Measurements from ENCODE around the gene NCAM2.

The NCAM2 gene

DNA sequence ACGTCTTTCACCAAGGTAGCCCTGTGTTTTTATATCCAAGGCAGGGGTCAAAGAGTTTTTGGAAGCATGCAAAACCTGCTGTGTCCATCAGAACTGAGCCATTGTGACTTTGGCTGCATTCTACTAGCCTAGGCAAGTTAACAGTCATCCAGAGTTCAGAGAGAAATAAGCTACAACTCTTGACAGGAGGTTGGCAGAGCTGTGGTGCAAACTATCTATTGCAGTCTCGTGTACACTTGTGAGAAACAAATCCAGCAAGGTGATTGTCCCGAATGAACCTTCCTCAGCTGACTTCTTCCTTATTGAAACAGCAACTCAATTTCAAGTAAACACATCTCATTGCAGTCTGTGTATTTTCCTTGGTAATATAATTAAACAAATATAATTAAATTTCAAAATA, 124.5 kb downstream of the NCAM2 start:
- Histone ChIP-seq H3K9me3 (no peaks in the 10 kb centered on the region), H3K27me3 (no peaks in the 10 kb centered on the region), H3K4me3 (no peak overlapping the region), H3K27ac (no peak overlapping the region), H3K4me1 (no peaks in the 10 kb centered on the region), H3K36me3 (no peaks in the 10 kb centered on the region)
- no peak for DNase-seq
- intact Hi-C loops (cut with DNase I; ENCODE audit: low total_unique reads): no loop called here
- TF ChIP-seq, protein P1, sequence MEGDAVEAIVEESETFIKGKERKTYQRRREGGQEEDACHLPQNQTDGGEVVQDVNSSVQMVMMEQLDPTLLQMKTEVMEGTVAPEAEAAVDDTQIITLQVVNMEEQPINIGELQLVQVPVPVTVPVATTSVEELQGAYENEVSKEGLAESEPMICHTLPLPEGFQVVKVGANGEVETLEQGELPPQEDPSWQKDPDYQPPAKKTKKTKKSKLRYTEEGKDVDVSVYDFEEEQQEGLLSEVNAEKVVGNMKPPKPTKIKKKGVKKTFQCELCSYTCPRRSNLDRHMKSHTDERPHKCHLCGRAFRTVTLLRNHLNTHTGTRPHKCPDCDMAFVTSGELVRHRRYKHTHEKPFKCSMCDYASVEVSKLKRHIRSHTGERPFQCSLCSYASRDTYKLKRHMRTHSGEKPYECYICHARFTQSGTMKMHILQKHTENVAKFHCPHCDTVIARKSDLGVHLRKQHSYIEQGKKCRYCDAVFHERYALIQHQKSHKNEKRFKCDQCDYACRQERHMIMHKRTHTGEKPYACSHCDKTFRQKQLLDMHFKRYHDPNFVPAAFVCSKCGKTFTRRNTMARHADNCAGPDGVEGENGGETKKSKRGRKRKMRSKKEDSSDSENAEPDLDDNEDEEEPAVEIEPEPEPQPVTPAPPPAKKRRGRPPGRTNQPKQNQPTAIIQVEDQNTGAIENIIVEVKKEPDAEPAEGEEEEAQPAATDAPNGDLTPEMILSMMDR (IDR thresholded peaks at IDR 0.05): no peak

DNA sequence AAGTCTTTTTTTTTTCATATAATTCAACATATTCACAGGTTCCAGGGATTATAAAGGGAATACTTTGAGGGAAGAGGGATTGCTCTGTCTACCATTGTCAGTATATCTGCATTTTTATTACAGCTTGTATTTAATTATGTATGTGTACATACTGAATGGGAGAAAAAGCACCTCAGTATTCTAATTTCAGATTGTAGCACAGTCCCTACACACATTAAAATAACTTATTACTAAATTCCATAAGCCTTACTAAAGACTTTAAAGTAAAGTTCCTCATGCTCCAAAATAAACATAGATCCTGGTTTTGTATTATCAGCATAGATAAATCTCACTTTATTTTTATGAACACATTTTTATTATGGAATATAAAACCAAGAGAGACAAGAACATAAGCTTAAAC, 134.2 kb downstream of the NCAM2 start:
- DNase-seq: no peak
- Histone ChIP-seq H3K9me3 (no peaks in the 10 kb centered on the region), H3K4me3 (no peak overlapping the region), H3K27me3 (no peaks in the 10 kb centered on the region), H3K27ac (no peak overlapping the region), H3K36me3 (no peaks in the 10 kb centered on the region), H3K4me1 (no peaks in the 10 kb centered on the region)
- intact Hi-C loops (cut with DNase I; ENCODE audit: low total_unique reads): no loop called here
- TF ChIP-seq, protein P1 (IDR thresholded peaks at IDR 0.05): no peak

DNA sequence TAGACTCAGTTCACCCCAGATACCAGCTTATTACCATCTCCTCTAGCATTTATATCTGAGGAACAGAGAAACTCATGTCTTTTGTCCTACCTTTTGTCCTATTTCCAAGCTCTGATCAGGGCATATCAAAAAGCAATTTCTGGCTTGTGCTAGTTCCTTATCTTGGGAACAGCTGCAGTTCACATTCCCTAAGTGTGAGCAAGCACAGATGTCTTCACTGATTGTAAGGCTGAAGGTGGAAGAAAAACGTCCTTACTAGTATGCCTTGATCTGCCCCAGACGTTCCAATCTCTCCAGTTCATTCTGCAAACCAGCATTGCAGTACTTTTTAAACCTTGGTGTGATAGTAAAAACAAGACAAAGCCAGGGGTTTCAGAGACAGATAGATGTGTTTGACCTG, 139.8 kb downstream of the NCAM2 start:
- Histone ChIP-seq H3K36me3 (no peaks in the 10 kb centered on the region), H3K4me1 (no peaks in the 10 kb centered on the region), H3K27ac (no peak overlapping the region), H3K4me3 (no peak overlapping the region), H3K27me3 (no peaks in the 10 kb centered on the region), H3K9me3 (no peaks in the 10 kb centered on the region)
- intact Hi-C loops (cut with DNase I; ENCODE audit: low total_unique reads): no loop called here
- DNase-seq: no peak
- TF ChIP-seq, protein P1 (IDR thresholded peaks at IDR 0.05): no peak

DNA sequence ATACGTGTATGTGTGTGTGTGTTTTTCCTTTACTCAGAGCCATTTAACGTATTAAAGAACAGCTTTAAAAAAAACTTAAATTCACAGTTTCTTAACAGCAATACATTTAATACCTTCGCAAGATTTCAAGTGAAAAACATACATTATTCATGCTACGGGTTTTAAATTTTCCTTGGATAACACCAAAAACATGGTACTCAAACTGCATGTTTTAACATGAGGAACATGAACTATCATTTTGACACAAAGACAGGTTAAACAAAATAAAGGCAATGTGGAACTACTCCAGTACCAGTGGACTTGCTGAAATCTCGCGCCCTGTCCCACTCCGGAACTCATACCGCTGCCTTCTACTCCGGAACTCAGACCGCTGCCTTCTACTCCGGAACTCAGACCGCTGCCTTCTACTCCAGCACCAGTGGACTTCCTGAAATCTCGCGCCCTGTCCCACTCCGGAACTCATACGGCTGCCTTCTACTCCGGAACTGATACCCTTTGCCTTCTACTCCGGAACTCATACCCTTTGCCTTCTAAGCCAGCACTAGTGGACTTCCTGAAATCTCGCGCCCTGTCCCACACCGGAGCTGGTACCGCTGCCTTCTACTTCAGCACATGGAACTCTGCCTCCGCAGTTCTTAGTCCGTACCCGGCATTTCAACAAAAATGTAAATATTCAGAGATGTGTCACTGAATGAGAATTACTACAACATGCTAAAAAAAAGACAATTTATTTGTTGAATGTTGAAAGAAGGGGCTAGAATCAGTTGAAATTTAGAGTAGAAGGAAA, 148.6 kb downstream of the NCAM2 start:
- no peak overlapping the region for H3K27ac ChIP-seq
- intact Hi-C loops (cut with DNase I; ENCODE audit: low total_unique reads): no loop called here
- TF ChIP-seq, protein P1 (IDR thresholded peaks at IDR 0.05): no peak
- no peaks in the 10 kb centered on the region for H3K4me1 ChIP-seq
- no peak for DNase-seq
- H3K36me3 ChIP-seq: no peaks in the 10 kb centered on the region
- H3K27me3 ChIP-seq: no peaks in the 10 kb centered on the region
- no peak overlapping the region for H3K4me3 ChIP-seq
- H3K9me3 ChIP-seq: no peaks in the 10 kb centered on the region

DNA sequence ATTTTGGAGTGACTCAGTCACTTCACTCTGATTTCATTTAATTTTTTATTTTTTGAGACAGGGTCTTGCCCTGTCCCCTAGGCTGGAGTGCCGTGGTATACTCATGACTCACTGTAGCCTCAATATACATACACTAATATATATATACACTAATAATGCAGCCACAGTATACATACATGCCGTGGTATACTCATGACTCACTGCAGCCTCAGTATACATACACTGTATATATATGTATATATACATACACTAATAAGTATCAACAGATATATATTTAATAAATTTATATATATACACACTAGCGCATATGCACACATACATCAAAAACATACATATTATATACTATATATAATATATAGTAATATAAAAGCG, 149.2 kb downstream of the NCAM2 start:
- no peaks in the 10 kb centered on the region for H3K36me3 ChIP-seq
- TF ChIP-seq, protein P1 (IDR thresholded peaks at IDR 0.05): no peak
- no peaks in the 10 kb centered on the region for H3K9me3 ChIP-seq
- no peaks in the 10 kb centered on the region for H3K4me1 ChIP-seq
- no peak overlapping the region for H3K4me3 ChIP-seq
- intact Hi-C loops (cut with DNase I; ENCODE audit: low total_unique reads): no loop called here
- no peaks in the 10 kb centered on the region for H3K27me3 ChIP-seq
- H3K27ac ChIP-seq: no peak overlapping the region
- DNase-seq: no peak

DNA sequence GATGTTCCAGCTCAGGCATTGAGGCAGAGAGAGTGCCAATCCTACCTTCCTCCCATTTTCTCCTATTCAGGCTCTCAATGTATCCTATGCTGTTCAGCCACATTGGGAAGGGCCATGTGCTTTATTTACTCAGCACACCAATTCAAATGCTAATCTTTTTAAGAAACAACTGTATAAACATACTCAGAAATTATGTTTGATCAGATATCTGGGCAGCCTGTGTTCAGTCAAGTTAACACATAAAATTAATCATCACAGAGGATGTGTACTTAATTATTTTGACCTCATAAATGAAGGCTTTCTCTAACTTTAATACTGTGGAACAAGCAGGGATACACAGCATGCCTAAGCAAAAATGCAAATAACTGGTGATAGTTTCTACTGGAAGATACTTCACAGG, 149.8 kb downstream of the NCAM2 start:
- no peaks in the 10 kb centered on the region for H3K4me1 ChIP-seq
- TF ChIP-seq, protein P1 (IDR thresholded peaks at IDR 0.05): no peak

More for the DNA sequence above, 149.8 kb downstream of the NCAM2 start:
- no peak for DNase-seq
- H3K27ac ChIP-seq: no peak overlapping the region
- H3K27me3 ChIP-seq: no peaks in the 10 kb centered on the region
- H3K36me3 ChIP-seq: no peaks in the 10 kb centered on the region
- no peak overlapping the region for H3K4me3 ChIP-seq
- no peaks in the 10 kb centered on the region for H3K9me3 ChIP-seq
- intact Hi-C loops (cut with DNase I; ENCODE audit: low total_unique reads): no loop called here

Measured in tibial artery (tissue), 4 donors.